Kidney capillary endothelial cell (primary cell): Measurements from ENCODE around the gene PTGES3L.

ENCODE experiments used
- DNase-seq: peaks from one replicate; pipeline ENCODE4 v3.0.0-alpha.2; 2018; ENCODE audit warnings: low spot score

PTGES3L gene

GRCh38 chr17:42979511-42980273 is at the start of gene PTGES3L:
Gene PTGES3L, minus strand, starts transcription at chr17:42980080. Its CDS starts 27 bp downstream, at chr17:42980053.
- DNase-seq = no peak

- DNase-seq = no peak
Measured at GRCh38 chr17:43028221-43028861, 48.5 kb upstream of the PTGES3L start.

GRCh38 chr17:43027091-43028032 is 47.5 kb upstream of the PTGES3L start:
- DNase-seq = no peak

- no peak for DNase-seq
Measured at GRCh38 chr17:43026595-43026994, 46.7 kb upstream of the PTGES3L start.

- no peak for DNase-seq
Measured at GRCh38 chr17:43025766-43026537, 46.1 kb upstream of the PTGES3L start.

- DNase-seq = no peak
Measured at GRCh38 chr17:43025290-43025657, 45.4 kb upstream of the PTGES3L start.

GRCh38 chr17:43024407-43025289 is 44.8 kb upstream of the PTGES3L start, which contains the start of gene RND2:
Gene RND2, plus strand, starts transcription at chr17:43025231. Its CDS starts 117 bp downstream, at chr17:43025348.
- DNase-seq = peak; percentile 88

GRCh38 chr17:43021741-43022512 is 42.0 kb upstream of the PTGES3L start, which contains the start of gene VAT1:
Gene VAT1, minus strand, starts transcription at chr17:43022385. Its CDS starts 63 bp downstream, at chr17:43022322.
- peak; percentile 67 for DNase-seq

- peak; percentile 75 for DNase-seq
Measured at GRCh38 chr17:43020789-43021740, 41.2 kb upstream of the PTGES3L start.

- DNase-seq = peak; percentile 58
Measured at GRCh38 chr17:43020030-43020621, 40.2 kb upstream of the PTGES3L start.

- no peak for DNase-seq
Measured at GRCh38 chr17:43019418-43019817, 39.5 kb upstream of the PTGES3L start.

GRCh38 chr17:43018932-43019331 is 39.1 kb upstream of the PTGES3L start:
- DNase-seq = no peak

GRCh38 chr17:43018008-43018853 is 38.4 kb upstream of the PTGES3L start:
- DNase-seq = peak; percentile 72

- DNase-seq = no peak
Measured at GRCh38 chr17:43016216-43016615, 36.3 kb upstream of the PTGES3L start.

- peak; percentile 59 for DNase-seq
Measured at GRCh38 chr17:43015579-43015978, 35.7 kb upstream of the PTGES3L start.

GRCh38 chr17:43014649-43015542 is 35.0 kb upstream of the PTGES3L start:
- no peak for DNase-seq
